D721Med (cell line): ENCODE measurements around the gene A1BG.
"Not testable (repeated sequence)": the region's sequence is repeated elsewhere in the genome, so short reads cannot be mapped to it uniquely, and the experiment has no call there.

Experiments used
- DNase-seq: peaks from one replicate; pipeline ENCODE4 v3.0.0; 2011; ENCODE audit warnings: low spot score; ENCODE audit not compliant: insufficient read length
- FAIRE-seq: peaks from 2 replicates; lab custom pipeline; 2011; peaks lifted over from hg19 to GRCh38; lab: Jason Lieb, UNC
- CTCF ChIP-seq: IDR thresholded peaks from 2 replicates; pipeline ENCODE4 v1.5.1; 2012; ENCODE audit warnings: mild to moderate bottlenecking, control low read depth; ENCODE audit not compliant: insufficient read depth; ENCODE audit errors: missing control alignments

A1BG gene

GRCh38 chr19:58385313-58385890 is 32.1 kb upstream of the A1BG start:
- FAIRE-seq, result no peak
- no peak for TF ChIP-seq CTCF

GRCh38 chr19:58382997-58383603 is 29.8 kb upstream of the A1BG start:
- DNase-seq, result no peak
- no peak for TF ChIP-seq CTCF
- no peak for FAIRE-seq

More at GRCh38 chr19:58385313-58385890, 32.1 kb upstream of the A1BG start:
- no peak for DNase-seq

- FAIRE-seq (no peak), DNase-seq (no peak)
- no peak for TF ChIP-seq CTCF
These were observed 28.3 kb upstream of the A1BG start for GRCh38 chr19:58381460-58382212.

- FAIRE-seq, result no peak
- DNase-seq, result peak; percentile 68
- no peak for TF ChIP-seq CTCF
These were observed 27.6 kb upstream of the A1BG start, which contains the start of gene ZNF837 for GRCh38 chr19:58380662-58381459. Gene ZNF837, minus strand, starts transcription at chr19:58381030. Its CDS starts 11,698 bp downstream, at chr19:58369332.

- FAIRE-seq, result no peak
- no peak for DNase-seq
- TF ChIP-seq CTCF, result no peak
These were observed 26.9 kb upstream of the A1BG start for GRCh38 chr19:58380037-58380661.

- no peak for TF ChIP-seq CTCF
- DNase-seq (no peak), FAIRE-seq (no peak)
These were observed 26.0 kb upstream of the A1BG start for GRCh38 chr19:58379246-58379645.

GRCh38 chr19:58376724-58377123 is 23.4 kb upstream of the A1BG start:
- not testable (repeated sequence) for DNase-seq, FAIRE-seq
